HG02610 (cell line): ENCODE results near the gene CSF1R.
"Not testable (repeated sequence)": the region's sequence is repeated elsewhere in the genome, so short reads cannot be mapped to it uniquely, and the experiment has no call there.

Experiments
- ATAC-seq: cut with Tn5 transposase; IDR thresholded peaks from one replicate; pipeline ENCODE4 v1.9.1; 2021; ENCODE audit warnings: mild to moderate bottlenecking, moderate library complexity; ENCODE audit not compliant: unreplicated experiment

The CSF1R gene

GRCh38 chr5:150057511-150057910 is 28.8 kb downstream of the CSF1R start:
- no peak for ATAC-seq

DNA sequence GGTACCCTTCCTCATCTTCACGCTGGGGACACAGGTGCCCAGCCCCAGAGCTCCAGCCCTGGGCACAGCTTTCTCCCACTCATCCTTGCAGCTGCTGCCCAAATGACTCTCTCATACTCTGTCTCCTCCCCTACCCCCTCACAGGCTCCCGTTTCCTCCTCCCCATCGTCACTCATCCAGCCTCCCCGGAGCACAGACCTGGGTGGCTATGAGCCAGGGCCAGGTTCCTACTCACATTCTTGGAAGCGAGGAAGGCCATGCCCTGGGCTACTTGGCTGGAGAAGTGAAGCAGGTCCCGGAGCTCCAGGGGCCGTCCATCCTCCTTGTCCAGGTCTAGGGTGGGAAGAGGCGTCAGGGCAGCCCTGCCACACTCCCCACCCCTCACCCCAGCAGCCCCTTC is 29.3 kb downstream of the CSF1R start:
- no peak for ATAC-seq

DNA sequence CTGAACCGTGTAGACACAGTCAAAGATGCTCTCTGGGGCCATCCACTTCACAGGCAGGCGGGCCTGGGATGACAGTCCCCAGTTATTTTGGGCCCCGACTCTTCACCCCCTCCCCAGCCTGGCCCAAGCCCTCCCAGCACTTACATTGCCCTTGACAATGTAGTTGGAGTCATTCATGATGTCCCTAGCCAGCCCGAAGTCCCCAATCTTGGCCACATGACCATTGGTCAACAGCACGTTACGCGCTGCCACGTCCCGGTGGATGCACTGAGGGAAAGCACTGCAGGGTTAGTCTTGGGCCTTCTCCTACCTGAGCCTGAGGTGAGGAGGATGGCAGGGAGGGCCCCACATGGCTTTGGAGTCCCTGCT is 30.3 kb downstream of the CSF1R start:
- no peak for ATAC-seq

DNA sequence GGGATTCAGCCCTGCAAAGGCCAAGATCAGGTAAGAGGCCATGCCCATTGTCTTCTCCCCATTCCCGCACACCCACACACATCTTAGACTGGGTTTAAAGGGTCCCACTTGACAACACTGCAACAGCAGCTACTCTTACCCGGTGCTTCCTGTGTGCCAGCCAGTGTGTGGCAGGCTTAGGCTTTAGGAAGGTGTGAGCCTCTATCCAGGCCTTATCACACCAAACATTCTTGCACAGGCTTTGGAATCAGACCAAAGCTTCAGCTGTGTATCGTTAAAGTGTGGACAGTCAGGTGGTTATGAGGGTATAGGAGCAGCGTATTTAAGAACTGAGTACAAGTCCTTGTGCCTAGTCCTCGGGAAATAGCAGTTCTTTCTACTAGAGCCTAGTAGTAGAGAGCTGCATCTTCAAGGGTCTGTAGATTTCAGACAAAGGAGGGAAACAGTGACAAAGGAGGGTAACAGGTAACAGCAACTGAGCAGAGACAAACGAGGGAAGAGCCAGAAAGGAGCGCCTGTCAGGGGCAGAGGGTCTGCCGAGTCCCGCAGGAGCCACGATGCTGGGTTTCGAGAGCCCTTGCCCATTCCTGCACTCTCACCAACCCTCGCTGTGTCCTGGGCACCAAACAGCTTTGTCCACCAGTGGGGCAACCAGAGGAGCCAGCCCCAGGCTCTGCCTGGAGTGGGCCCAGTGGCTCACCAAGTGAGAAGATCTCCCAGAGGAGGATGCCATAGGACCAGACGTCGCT is 30.9 kb downstream of the CSF1R start:
- no peak for ATAC-seq

- ATAC-seq = no peak
Observed at GRCh38 chr5:150054569-150054968, 31.8 kb downstream of the CSF1R start.

- no peak for ATAC-seq
Observed at GRCh38 chr5:150053713-150054392, 32.5 kb downstream of the CSF1R start.

- no peak for ATAC-seq
Observed at GRCh38 chr5:150052956-150053712, 33.2 kb downstream of the CSF1R start.

DNA sequence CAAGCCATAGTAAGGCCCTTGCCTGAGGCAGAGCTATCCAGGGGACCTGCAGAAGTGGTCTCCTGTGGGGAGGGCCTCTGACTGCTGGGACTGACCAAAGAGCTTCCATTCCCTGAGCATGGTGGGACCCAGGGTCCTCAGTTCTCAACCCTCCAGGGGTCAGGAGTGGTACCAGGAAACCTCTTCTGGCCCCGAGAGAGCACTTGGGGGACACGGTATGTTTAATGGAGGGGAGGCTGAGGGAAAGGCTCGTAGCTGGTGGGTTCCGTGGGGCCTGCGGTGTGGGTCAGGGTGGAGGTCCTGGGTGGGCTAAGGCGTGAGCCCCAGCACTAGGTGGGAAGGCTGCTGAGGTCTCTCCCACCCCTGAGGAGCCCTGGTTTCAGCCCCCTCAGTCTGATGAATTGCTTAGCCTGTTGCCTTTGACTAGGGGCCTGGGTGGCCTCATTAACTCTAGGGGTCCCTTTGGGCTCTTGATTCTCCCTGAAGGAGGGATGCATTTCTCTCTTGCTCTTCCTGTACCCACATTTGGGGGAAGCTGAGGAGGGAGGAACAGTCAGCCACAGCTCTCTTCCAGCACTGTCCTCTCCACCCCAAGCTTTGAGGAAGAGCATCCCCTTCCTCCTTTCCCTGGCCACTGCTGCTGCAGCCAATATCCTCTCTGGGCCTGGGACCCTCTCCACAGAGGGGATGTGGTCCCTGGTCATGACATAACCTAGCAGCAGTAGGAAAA is 34.0 kb downstream of the CSF1R start:
- no peak for ATAC-seq

DNA sequence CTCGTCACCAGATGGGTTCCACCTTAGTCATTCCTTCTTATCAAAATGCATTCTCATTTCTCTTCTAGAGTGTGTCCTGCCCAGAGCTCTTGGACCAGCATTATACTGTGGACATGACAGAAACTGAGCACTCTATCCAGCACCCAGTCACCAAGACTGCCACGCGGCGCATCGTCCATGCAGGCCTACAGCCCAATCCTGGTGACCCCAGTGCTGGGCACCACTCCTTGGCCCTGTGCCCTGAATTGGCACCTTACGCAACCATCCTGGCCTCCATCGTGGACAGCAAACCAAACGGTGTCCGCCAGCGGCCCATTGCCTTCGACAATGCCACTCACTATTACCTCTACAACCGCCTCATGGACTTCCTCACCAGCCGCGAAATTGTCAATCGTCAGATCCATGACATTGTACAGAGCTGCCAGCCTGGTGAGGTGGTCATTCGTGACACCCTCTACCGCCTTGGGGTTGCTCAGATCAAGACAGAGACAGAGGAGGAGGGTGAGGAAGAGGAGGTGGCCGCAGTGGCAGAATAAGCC is 34.6 kb downstream of the CSF1R start:
- ATAC-seq = no peak

DNA sequence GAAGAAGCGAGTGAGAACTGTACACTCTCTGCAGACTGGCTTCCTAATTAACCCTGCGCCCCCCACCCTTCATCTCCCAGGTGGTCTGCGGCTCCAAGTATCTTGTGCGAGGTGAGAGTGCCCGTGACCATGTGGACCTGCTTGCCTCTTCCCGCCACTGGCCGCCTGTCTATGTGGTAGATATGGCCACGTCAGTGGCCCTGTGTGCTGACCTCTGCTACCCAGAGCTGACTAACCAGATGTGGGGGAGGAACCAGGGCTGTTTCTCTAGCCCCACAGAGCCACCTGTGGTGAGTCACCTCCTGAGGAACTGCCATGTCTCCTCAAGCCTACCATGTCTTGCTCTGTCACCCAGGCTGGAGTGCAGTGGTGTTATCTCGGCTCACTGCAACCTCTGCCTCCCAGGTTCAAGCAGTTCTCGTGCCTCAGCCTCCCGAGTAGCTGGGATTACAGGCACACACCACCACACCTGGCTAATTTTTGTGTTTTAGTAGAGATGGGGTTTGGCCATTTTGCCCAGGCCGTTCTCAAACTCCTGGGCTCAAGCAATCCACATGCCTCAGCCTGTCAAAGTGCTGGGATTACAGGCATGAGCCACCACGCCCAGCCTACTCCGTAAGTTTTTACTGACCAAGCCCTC is 36.1 kb downstream of the CSF1R start:
- ATAC-seq = not testable (repeated sequence)

- no peak for ATAC-seq
Observed at GRCh38 chr5:150046031-150046430, 40.3 kb downstream of the CSF1R start.

DNA sequence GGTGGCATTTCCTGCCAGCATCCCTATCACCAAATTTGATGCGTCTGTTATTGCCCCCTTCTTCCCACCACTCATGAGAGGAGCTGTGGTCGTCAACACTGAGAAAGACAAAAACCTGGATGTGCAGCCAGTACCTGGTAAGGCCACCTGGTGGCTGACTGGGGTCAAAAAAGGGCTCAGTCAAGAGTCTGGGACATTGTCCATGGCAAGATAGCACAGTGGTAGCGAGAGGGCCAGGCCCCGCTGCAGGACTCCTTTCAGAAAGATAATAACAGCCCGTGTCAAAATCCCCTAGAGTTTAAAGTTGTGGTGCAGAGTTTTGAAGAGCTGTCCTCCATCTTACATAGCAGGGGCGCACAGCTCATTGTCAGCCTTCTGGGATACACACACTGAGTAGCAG is 40.8 kb downstream of the CSF1R start:
- no peak for ATAC-seq

- ATAC-seq = no peak
Observed at GRCh38 chr5:150044712-150045111, 41.6 kb downstream of the CSF1R start.

- ATAC-seq = no peak
Observed at GRCh38 chr5:150044329-150044681, 42.0 kb downstream of the CSF1R start.

DNA sequence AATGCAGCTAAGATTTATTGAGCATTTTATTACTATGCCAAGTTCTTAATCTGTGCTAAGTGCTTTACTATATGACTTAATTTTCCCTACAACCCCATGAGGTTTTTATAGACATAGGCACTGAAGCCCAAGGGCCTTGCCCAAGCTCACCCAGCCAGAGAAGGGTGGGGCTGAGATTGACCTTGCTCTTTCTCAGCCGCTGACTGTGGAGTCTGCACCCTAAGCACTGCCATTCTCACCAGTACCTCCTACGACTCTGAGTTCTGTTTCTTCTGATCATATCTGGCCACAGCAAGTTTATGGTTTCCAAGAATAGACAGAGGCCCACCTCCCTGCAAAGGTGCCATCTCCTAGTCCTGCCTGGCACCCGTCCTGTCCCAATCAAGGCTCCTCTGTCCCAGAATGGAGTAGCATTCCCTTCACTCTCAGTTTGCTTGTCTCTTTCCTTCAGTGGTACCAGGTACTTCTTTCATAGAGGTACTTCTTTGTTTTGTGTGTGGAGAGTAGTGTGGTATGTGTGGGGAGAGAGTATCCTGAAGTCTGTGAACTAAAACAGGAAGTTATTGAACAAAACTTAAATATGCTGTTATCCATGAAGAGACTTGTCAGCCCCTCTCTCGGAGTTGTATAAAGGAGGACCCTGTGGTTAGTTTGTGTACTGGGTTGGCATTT is 42.6 kb downstream of the CSF1R start:
- ATAC-seq = no peak

DNA sequence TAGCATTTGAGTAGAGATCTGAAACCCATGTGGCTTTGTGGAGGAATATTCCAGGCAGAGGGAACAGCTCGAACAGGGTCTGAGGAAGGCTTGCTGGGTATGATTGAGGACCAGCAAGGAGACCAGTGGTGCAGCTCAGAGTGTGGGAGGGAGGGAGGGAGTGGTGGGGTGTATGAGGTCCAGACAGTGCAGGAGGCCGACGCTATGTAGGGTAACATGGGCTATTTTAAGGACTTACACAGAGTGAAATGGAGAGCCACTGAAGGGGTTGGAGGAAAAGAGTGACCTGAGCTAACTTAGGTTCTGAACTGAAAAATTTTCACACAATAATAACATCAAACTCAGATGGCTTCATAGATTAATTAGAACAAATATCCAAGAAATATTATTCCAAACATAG is 43.9 kb downstream of the CSF1R start:
- no peak for ATAC-seq

- no peak for ATAC-seq
Observed at GRCh38 chr5:150038547-150038946, 47.8 kb downstream of the CSF1R start.

- ATAC-seq = no peak
Observed at GRCh38 chr5:150036513-150036912, 49.8 kb downstream of the CSF1R start.

DNA sequence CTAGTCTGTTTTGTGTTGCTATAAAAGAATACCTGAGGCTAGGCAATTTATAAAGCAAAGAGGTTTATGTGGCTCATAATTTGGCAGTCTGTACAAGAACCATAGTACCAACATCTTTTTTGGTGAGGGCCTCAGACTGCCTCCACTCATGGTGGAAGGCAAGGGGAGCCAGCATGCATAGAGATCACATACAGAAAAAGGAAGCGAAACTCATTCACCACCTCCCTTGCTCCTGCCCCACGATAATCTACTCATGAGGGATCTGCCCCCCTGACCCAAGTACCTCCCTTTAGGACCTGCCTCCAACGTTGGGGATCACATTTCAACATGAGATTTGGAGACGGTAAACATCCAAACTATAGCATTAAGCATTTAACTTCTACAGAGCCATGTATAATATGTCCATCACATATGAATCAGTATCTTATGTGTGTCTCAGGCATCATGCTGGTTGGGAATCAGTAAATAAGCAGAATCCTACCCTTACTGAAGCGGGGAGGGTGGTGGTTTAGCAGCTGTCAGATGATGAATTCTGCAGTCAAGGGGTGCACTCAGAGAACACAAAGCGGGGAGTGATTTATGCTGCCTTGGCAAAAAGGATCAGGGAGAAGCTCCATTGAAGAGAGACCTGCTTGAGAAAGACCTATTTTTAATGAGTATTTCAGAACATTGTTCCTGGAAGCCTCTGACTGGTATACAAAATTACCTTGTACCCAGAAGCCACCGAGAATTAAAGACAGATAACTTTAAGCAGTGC is 51.0 kb downstream of the CSF1R start:
- ATAC-seq = peak; percentile 90
